DMS 273 (cell line): ENCODE measurements around the gene STRADB.
"Not testable (repeated sequence)": the region's sequence is repeated elsewhere in the genome, so short reads cannot be mapped to it uniquely, and the experiment has no call there.

Experiments used
- DNase-seq: peaks from one replicate; lab custom pipeline; 2025; ENCODE audit not compliant: unreplicated experiment; lab: John Stamatoyannopoulos, UW

STRADB gene

GRCh38 chr2:201451292-201452057, at the start of gene STRADB, which contains the start of gene TRAK2:
STRADB (plus strand) TSS chr2:201451740; CDS start chr2:201454841, 3,101 bp downstream.
TRAK2 (minus strand) TSS chr2:201451458; CDS start chr2:201420507, 30,951 bp downstream.
- DNase-seq = peak; percentile 97

- no peak for DNase-seq
Observed at GRCh38 chr2:201401815-201402214, 49.7 kb upstream of the STRADB start.

- DNase-seq = no peak
Observed at GRCh38 chr2:201402651-201403562, 48.6 kb upstream of the STRADB start.

DNA sequence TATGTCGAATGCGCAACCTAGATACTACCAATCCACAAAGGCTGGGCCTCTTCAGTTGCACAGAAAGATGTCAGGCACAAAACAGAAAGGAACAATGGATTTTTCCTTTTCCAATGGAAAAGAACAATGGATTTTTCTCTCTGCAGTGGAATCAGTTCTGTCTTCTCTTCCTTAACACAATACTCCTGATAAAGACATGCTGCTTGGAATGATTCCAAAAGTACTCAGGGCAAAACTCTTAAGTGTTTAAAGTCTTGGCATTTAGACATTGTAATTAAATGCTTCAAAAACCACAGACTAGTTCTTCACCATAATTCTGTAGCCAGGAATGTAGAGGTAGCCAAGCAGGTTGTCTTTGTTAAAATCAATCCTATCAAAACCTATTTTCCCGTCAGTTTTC, 47.7 kb upstream of the STRADB start:
- DNase-seq = peak; percentile 59

DNA sequence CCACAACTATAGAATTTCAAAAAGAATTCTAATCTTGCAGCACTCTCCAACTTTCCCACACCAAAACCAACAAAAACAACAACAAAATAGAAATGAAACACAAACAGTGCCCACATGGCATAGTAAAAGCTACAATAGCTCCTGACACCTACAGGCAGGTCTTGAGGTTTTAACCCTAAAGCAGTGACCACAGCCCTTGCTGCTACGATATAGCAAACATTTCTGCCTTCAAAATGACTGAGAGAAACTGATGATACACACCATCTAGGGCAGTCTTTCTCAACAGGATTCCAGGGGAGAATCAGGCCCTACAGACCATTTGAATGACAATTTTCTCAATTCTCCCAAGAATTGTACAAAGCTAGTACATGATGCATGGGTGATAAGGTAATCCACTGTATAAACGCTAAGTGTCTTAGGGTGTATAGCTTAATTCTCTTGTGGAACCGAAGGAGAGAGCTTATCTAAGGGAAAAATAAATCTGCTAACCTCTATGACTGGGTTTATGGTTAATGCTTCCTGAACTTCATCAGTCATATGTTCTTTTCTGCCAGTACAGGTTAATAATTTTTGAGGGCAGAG, 46.8 kb upstream of the STRADB start:
- peak; percentile 16 for DNase-seq

DNA sequence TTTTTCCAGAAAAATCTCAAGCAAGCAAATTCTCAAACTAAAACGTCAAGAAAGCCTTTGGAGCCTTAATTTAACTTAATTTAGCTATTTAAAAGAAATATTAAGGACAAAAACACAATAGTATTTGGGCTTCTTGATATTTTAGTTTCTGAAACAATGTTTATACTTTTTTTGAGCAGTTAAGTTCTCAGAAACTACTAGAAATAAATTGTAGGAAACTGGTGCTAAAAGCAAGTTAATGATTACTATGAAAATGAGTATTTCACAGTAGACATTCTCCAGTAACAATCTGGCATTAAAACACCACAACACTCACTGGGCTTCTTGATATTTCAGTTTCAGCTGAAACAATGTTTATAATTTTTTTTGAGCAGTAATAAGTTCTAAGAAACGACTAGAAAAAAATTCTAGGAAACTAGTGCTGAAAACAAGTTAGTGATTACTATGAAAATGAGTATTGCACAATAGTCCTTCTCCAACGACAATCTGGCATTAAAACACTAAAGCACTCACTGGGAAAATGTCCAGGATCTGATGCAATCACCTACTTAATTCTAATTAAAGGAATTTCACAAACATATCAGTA, 45.4 kb upstream of the STRADB start:
- DNase-seq = peak; percentile 86

DNA sequence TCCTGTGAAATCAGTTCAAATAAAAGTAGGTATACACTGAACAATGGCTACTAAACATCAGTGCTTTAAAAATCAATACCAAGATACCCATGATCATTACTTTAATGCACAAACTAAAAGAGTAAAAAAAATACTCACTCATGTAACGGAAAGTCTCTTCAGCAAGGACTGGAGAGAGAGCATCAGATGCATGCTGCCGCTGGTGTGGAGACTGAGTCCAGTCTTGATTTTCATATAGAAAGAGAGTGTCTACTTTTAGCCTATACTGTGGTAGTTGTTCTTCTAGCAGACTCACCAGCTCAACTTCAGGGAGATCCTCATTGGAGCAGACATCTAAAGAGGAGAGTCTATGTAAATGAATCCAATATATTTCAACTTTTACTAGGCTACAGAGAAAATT, 44.3 kb upstream of the STRADB start:
- peak; percentile 61 for DNase-seq

- no peak for DNase-seq
Observed at GRCh38 chr2:201408931-201409330, 42.6 kb upstream of the STRADB start.

GRCh38 chr2:201411421-201411820, 40.1 kb upstream of the STRADB start:
- DNase-seq = no peak

- peak; percentile 37 for DNase-seq
Observed at GRCh38 chr2:201413143-201413542, 38.4 kb upstream of the STRADB start.

DNA sequence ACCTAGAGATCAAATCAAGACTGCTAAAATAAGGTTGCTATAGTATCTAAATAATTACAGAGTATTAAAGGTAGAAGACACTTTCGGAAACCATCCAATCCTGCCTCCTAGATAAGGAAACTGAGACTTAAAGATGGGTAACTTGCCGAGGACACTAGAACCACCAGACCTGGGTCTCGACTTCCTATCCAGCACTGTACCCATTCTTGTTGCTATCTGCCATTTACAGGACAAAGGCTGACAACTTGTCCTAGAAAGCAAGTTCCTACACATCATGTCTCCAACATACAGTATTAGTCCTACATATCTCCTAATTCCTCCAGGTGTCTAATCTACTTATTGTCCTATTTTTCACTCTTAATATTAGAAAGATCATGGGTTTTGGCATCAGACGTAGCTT, 38.0 kb upstream of the STRADB start:
- no peak for DNase-seq

DNA sequence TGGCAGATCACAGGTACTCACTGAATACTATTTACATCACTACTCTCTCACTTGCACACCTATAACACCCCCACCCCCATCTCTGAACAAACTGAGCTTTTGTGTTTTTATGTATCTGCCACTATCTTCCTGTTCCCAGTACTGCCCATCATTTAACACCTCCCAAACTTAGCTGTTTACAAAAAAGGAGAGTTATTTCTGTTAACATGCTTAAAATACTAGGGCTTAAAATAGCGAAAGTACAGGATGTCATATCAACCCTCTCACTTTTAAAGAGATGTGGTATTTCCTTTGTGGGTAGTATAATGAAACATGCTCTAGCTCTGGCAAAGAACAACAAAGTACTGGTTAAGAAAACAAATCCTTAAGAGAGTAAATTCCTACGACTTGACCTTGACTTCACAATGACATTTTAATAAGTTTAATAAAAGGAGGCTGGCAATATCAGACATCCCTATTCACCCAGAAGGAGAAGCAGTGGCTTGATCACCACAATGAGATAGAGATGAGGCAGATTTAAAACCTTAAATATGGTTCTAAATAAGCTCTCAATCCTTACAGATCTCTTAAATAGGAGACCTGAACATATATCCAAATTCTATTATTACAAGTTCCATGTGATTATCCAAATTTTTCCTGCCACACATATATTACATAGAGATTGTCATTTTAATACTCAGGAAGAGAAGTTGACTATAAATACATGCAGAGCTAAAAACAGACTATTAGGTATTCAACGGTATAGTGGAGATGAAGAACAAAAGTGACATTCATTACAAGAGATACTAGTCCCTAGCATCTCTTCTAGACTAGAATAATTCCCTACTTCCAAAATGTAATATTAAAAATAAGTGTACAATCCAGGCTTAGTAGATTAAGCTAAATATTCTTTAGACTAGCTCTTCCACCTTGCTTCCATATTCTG, 37.2 kb upstream of the STRADB start:
- DNase-seq = no peak

DNA sequence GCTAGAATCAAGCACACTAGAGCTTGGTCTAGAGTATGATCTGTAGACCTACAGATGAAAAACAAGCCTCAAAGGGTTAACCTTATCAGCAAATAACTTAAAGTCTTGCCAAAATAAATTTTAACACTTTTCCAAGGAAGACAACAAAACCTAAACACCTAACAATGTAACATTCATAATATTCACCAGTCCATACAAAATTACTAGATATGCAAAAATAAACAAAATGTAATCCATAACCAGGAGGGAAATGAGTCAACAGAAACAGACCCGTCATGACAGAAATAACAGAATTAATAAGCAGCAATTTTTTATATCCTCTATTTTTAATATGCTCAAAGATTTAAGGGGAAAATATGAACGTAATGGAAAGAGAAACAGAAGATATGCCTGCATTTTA, 36.4 kb upstream of the STRADB start:
- no peak for DNase-seq

DNA sequence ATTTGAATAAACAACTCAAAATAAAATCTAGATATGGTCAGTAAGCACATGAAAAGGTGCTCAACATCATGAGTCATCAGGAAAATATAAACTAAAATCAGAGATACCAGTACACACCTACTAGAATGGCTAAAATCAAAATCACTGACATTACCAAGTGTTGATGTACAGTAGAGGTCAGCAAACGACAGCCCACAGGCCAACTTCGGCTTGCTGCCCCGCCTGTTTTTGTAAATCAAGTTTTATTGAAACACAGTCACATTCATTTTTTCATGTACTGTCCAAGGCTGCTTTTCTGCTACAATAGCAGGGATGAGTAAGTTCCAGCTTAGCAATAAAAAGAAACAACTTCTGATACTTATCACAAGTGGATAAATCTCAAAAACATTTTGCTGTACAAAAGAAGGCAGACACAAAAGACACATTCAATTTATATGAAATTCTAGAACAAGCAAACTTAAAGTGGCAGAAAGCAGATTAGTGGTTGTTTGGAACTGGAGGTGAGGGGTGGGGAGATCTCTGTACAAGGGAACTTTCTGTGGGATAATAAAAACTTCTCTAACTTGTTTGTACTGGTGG, 32.4 kb upstream of the STRADB start:
- DNase-seq = peak; percentile 18

GRCh38 chr2:201419986-201420385, 31.6 kb upstream of the STRADB start:
- no peak for DNase-seq

- DNase-seq = no peak
Observed at GRCh38 chr2:201420442-201421113, 31.0 kb upstream of the STRADB start.

- DNase-seq = no peak
Observed at GRCh38 chr2:201425952-201426351, 25.6 kb upstream of the STRADB start.

DNA sequence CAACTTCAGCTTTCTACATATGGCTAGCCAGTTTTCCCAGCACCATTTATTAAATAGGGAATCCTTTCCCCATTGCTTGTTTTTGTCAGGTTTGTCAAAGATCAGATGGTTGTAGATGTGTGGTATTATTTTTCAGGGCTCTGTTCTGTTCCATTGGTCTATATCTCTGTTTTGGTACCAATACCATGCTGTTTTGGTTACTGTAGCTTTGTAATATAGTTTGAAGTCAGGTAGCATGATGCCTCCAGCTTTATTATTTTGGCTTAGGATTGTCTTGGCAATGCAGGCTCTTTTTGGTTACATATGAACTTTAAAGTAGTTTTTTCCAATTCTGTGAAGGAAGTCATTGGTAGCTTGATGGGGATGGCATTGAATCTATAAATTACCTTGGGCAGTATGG, 23.2 kb upstream of the STRADB start:
- not testable (repeated sequence) for DNase-seq

DNA sequence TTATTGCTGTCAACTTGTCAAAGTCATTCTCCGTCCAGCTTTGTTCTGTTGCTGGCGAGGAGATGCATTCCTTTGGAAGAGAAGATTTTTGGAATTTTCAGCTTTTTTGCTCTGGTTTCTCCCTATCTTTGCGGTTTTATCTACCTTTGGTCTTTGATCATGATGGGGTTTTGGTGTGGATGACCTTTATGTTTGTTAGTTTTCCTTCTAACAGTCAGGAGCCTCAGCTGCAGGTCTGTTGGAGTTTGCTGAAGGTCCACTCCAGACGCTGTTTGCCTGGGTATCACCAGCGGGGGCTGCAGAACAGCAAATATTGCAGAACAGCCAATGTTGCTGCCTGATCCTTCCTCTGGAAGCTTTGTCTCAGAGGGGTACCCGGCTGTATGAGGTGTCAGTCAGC, 21.7 kb upstream of the STRADB start:
- not testable (repeated sequence) for DNase-seq
